ENCODE results near the gene QSOX1.

The QSOX1 gene

GRCh38 chr1:180215856-180216625, 61.4 kb downstream of the QSOX1 start:
- no peak overlapping the region for H3K4me3 ChIP-seq (ENCODE audit: insufficient read depth, low read length, poor library complexity, severe bottlenecking)
- H3K4me2 ChIP-seq (ENCODE audit: low read depth, low read length, poor library complexity, severe bottlenecking) = no peak overlapping the region
- H3K9ac ChIP-seq (ENCODE audit: low read length) = no peak overlapping the region

GRCh38 chr1:180217006-180217405, 62.3 kb downstream of the QSOX1 start:
- TF ChIP-seq, protein P1, sequence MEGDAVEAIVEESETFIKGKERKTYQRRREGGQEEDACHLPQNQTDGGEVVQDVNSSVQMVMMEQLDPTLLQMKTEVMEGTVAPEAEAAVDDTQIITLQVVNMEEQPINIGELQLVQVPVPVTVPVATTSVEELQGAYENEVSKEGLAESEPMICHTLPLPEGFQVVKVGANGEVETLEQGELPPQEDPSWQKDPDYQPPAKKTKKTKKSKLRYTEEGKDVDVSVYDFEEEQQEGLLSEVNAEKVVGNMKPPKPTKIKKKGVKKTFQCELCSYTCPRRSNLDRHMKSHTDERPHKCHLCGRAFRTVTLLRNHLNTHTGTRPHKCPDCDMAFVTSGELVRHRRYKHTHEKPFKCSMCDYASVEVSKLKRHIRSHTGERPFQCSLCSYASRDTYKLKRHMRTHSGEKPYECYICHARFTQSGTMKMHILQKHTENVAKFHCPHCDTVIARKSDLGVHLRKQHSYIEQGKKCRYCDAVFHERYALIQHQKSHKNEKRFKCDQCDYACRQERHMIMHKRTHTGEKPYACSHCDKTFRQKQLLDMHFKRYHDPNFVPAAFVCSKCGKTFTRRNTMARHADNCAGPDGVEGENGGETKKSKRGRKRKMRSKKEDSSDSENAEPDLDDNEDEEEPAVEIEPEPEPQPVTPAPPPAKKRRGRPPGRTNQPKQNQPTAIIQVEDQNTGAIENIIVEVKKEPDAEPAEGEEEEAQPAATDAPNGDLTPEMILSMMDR (IDR thresholded peaks at IDR 0.05; ENCODE audit: insufficient read depth, low read length, poor library complexity, severe bottlenecking) = no peak
- no peak for TF ChIP-seq EZH2phosphoT487 (conservative IDR thresholded peaks at IDR 0.05; ENCODE audit: low read length)
- Histone ChIP-seq H3F3A (ENCODE audit: insufficient read depth) (no peaks in the 10 kb centered on the region), H2AFZ (ENCODE audit: low read depth, low read length, severe bottlenecking) (no peak overlapping the region), H3K27ac (ENCODE audit: low read depth, low read length) (no peak overlapping the region), H3K4me3 (ENCODE audit: insufficient read depth, low read length, poor library complexity, severe bottlenecking) (no peak overlapping the region), H3K4me2 (ENCODE audit: low read depth, low read length, poor library complexity, severe bottlenecking) (no peak overlapping the region), H3K9ac (ENCODE audit: low read length) (no peak overlapping the region), H4K20me1 (ENCODE audit: low read depth, low read length) (no peaks in the 10 kb centered on the region), H3K27me3 (ENCODE audit: low read length) (no peaks in the 10 kb centered on the region), H3K79me2 (ENCODE audit: insufficient read depth, low read length) (no peaks in the 10 kb centered on the region), H3K9me2 (replicated peaks; ENCODE audit: insufficient read depth, low read length) (no peaks in the 10 kb centered on the region), H3K36me3 (ENCODE audit: low read length) (no peaks in the 10 kb centered on the region), H3K9me3 (ENCODE audit: insufficient read depth, low read length) (no peaks in the 10 kb centered on the region)

More at GRCh38 chr1:180215856-180216625, 61.4 kb downstream of the QSOX1 start:
- H3K27ac ChIP-seq (ENCODE audit: low read depth, low read length) = no peak overlapping the region
- H3F3A ChIP-seq (ENCODE audit: insufficient read depth) = no peaks in the 10 kb centered on the region
- no peak for TF ChIP-seq EZH2phosphoT487 (conservative IDR thresholded peaks at IDR 0.05; ENCODE audit: low read length)
- TF ChIP-seq, protein P1 (IDR thresholded peaks at IDR 0.05; ENCODE audit: insufficient read depth, low read length, poor library complexity, severe bottlenecking) = no peak
- no peaks in the 10 kb centered on the region for H4K20me1 ChIP-seq (ENCODE audit: low read depth, low read length)
- no peaks in the 10 kb centered on the region for H3K79me2 ChIP-seq (ENCODE audit: insufficient read depth, low read length)
- H3K36me3 ChIP-seq (ENCODE audit: low read length) = no peaks in the 10 kb centered on the region
- no peak overlapping the region for H2AFZ ChIP-seq (ENCODE audit: low read depth, low read length, severe bottlenecking)
- H3K9me2 ChIP-seq (replicated peaks; ENCODE audit: insufficient read depth, low read length) = no peaks in the 10 kb centered on the region
- H3K27me3 ChIP-seq (ENCODE audit: low read length) = no peaks in the 10 kb centered on the region
- H3K9me3 ChIP-seq (ENCODE audit: insufficient read depth, low read length) = no peaks in the 10 kb centered on the region

DNA sequence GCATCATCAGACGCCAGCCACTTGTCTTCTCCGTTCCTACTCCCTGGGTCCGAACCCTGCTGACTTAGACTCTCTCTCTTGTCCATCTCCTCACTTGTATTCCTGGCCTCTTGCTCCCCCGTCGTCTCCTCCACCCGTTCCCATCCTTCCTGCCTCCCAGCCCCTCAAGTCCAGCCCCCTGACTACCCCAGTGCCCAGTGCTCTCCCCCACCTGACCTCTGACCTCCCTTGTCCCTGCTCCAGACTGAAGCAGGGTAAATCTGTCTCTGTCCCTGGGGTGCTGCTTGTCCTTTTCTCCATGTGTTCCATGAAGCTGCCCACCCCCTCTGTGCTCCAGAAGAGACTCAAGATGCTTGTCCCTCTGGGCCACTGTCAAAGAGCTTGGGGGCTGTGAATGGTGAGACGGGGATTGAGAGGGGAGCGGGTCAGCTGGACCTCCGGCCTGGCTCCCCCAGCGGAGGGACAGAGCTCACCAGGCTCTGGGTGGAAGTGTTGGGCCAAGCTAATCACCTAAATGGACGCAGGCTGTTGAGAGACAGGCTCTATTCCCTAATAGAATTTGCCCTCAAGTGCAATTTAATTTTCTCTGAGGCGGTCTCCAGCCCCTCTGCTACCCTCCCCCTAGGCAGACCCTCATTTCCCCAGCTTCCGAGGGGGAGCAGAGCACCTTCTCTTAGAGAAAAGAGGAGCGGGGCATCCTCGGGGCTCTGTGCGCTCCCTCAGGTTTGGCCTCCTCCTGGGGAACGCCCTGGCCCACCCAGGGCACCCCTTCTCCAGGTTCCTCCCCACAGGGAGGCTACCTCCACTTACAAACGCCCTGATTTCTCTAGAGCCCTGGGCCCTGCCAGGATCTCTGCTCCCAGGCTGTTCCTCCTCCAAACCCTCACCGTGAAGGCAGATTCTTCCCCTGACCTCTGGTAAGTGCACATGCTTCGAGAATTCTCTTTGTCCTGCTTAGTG, 64.4 kb downstream of the QSOX1 start:
- no peak overlapping the region for H2AFZ ChIP-seq (ENCODE audit: low read depth, low read length, severe bottlenecking)
- no peak overlapping the region for H3K9ac ChIP-seq (ENCODE audit: low read length)
- no peaks in the 10 kb centered on the region for H3K36me3 ChIP-seq (ENCODE audit: low read length)
- TF ChIP-seq, protein P1 (IDR thresholded peaks at IDR 0.05; ENCODE audit: insufficient read depth, low read length, poor library complexity, severe bottlenecking) = no peak
- TF ChIP-seq EZH2phosphoT487 (conservative IDR thresholded peaks at IDR 0.05; ENCODE audit: low read length) = no peak
- H3K27me3 ChIP-seq (ENCODE audit: low read length) = no peaks in the 10 kb centered on the region
- no peaks in the 10 kb centered on the region for H3K9me2 ChIP-seq (replicated peaks; ENCODE audit: insufficient read depth, low read length)
- no peaks in the 10 kb centered on the region for H3F3A ChIP-seq (ENCODE audit: insufficient read depth)
- H3K4me2 ChIP-seq (ENCODE audit: low read depth, low read length, poor library complexity, severe bottlenecking) = no peak overlapping the region
- H3K9me3 ChIP-seq (ENCODE audit: insufficient read depth, low read length) = no peaks in the 10 kb centered on the region
- no peak overlapping the region for H3K27ac ChIP-seq (ENCODE audit: low read depth, low read length)
- no peaks in the 10 kb centered on the region for H3K79me2 ChIP-seq (ENCODE audit: insufficient read depth, low read length)
- H4K20me1 ChIP-seq (ENCODE audit: low read depth, low read length) = no peaks in the 10 kb centered on the region
- no peak overlapping the region for H3K4me3 ChIP-seq (ENCODE audit: insufficient read depth, low read length, poor library complexity, severe bottlenecking)

All from SU-DHL-6 (cell line).